ENCODE results near the gene GEMIN5.

GEMIN5 gene

GRCh38 chr5:154972476-154973080 lies 34.6 kb upstream of the GEMIN5 start:
- H3K9me3 ChIP-seq (ENCODE audit: control extremely low read depth in 1 of 5, control insufficient read depth in 4 of 5, insufficient read depth in 2 of 5, low read depth in 1 of 5, low read length in 4 of 5) = no peaks in the 10 kb centered on the region
- peak; percentile 38 to 68 (median 67) for DNase-seq
- CTCF ChIA-PET = interaction anchor here (0.9 to 8.0 kb wide), 13 partner anchors 9 to 325 kb away, joined by 3 to 131 read pairs (median 5); no protein-coding TSS in a partner anchor
- no peaks in the 10 kb centered on the region for H3K27me3 ChIP-seq (replicated peaks in 2 of 5; ENCODE audit: control insufficient read depth in 4 of 5, insufficient read depth in 5 of 5, low read length in 4 of 5)
- peaks cover 0 to 2% (median 0%) of the 10 kb centered on the region in 4 experiments for H3K4me1 ChIP-seq (ENCODE audit: control extremely low read depth in 1 of 4, control insufficient read depth in 4 of 4, insufficient read depth in 4 of 4, low read length in 3 of 4)
- POLR2A ChIA-PET = no interaction called here
- H3K4me3 ChIP-seq (ENCODE audit: control insufficient read depth in 1 of 7, extremely low read depth in 1 of 7, insufficient read depth in 4 of 7, low read depth in 2 of 7, low read length in 6 of 7) = no peak overlapping the region
- H3K27ac ChIP-seq (ENCODE audit: insufficient read depth in 1 of 2, low read depth in 1 of 2, low read length in 2 of 2, poor library complexity in 1 of 2, severe bottlenecking in 2 of 2) = no peak overlapping the region
- WGBS (ENCODE audit: insufficient coverage) = 89% methylated on average over 1 of the region's 2 CpGs
- peaks cover 0 to 20% (median 8%) of the 10 kb centered on the region in 4 experiments for H3K36me3 ChIP-seq (ENCODE audit: control insufficient read depth in 4 of 4, insufficient read depth in 4 of 4, low read length in 3 of 4)

- no peak overlapping the region for H3K27ac ChIP-seq (ENCODE audit: insufficient read depth in 1 of 2, low read depth in 1 of 2, low read length in 2 of 2, poor library complexity in 1 of 2, severe bottlenecking in 2 of 2)
- ChIA-PET POLR2A (no interaction called here), CTCF (interaction anchor here (1.3 to 8.0 kb wide), 7 partner anchors 10 to 177 kb away, joined by 3 to 131 read pairs (median 6); no protein-coding TSS in a partner anchor)
- no peaks in the 10 kb centered on the region for H3K4me1 ChIP-seq (ENCODE audit: control extremely low read depth in 1 of 4, control insufficient read depth in 4 of 4, insufficient read depth in 4 of 4, low read length in 3 of 4)
- no peaks in the 10 kb centered on the region for H3K9me3 ChIP-seq (ENCODE audit: control extremely low read depth in 1 of 5, control insufficient read depth in 4 of 5, insufficient read depth in 2 of 5, low read depth in 1 of 5, low read length in 4 of 5)
- H3K36me3 ChIP-seq (ENCODE audit: control insufficient read depth in 4 of 4, insufficient read depth in 4 of 4, low read length in 3 of 4) = peaks cover 0 to 24% (median 12%) of the 10 kb centered on the region in 4 experiments
- no peaks in the 10 kb centered on the region for H3K27me3 ChIP-seq (replicated peaks in 2 of 5; ENCODE audit: control insufficient read depth in 4 of 5, insufficient read depth in 5 of 5, low read length in 4 of 5)
- H3K4me3 ChIP-seq (ENCODE audit: control insufficient read depth in 1 of 7, extremely low read depth in 1 of 7, insufficient read depth in 4 of 7, low read depth in 2 of 7, low read length in 6 of 7) = no peak overlapping the region
- WGBS (ENCODE audit: insufficient coverage) = 100% methylated on average over 1 of the region's 2 CpGs
- no peak for DNase-seq
Observed at GRCh38 chr5:154971501-154971900, 33.5 kb upstream of the GEMIN5 start.

GRCh38 chr5:154970759-154971158 lies 32.7 kb upstream of the GEMIN5 start:
- no peaks in the 10 kb centered on the region for H3K4me1 ChIP-seq (ENCODE audit: control extremely low read depth in 1 of 4, control insufficient read depth in 4 of 4, insufficient read depth in 4 of 4, low read length in 3 of 4)
- peaks cover 0 to 32% (median 15%) of the 10 kb centered on the region in 4 experiments for H3K36me3 ChIP-seq (ENCODE audit: control insufficient read depth in 4 of 4, insufficient read depth in 4 of 4, low read length in 3 of 4)
- no peak overlapping the region for H3K4me3 ChIP-seq (ENCODE audit: control insufficient read depth in 1 of 7, extremely low read depth in 1 of 7, insufficient read depth in 4 of 7, low read depth in 2 of 7, low read length in 6 of 7)
- no peaks in the 10 kb centered on the region for H3K27me3 ChIP-seq (replicated peaks in 2 of 5; ENCODE audit: control insufficient read depth in 4 of 5, insufficient read depth in 5 of 5, low read length in 4 of 5)
- ChIA-PET POLR2A (no interaction called here), CTCF (interaction anchor here (1.6 to 8.0 kb wide), 4 partner anchors 10 to 30 kb away, joined by 5 to 131 read pairs (median 8); no protein-coding TSS in a partner anchor)
- no peak overlapping the region for H3K27ac ChIP-seq (ENCODE audit: insufficient read depth in 1 of 2, low read depth in 1 of 2, low read length in 2 of 2, poor library complexity in 1 of 2, severe bottlenecking in 2 of 2)
- peak in 2 of 3 donors; percentile 17 to 21 for DNase-seq
- no peaks in the 10 kb centered on the region for H3K9me3 ChIP-seq (ENCODE audit: control extremely low read depth in 1 of 5, control insufficient read depth in 4 of 5, insufficient read depth in 2 of 5, low read depth in 1 of 5, low read length in 4 of 5)

- Histone ChIP-seq H3K4me3 (ENCODE audit: control insufficient read depth in 1 of 7, extremely low read depth in 1 of 7, insufficient read depth in 4 of 7, low read depth in 2 of 7, low read length in 6 of 7) (no peak overlapping the region), H3K9me3 (ENCODE audit: control extremely low read depth in 1 of 5, control insufficient read depth in 4 of 5, insufficient read depth in 2 of 5, low read depth in 1 of 5, low read length in 4 of 5) (no peaks in the 10 kb centered on the region), H3K27ac (ENCODE audit: insufficient read depth in 1 of 2, low read depth in 1 of 2, low read length in 2 of 2, poor library complexity in 1 of 2, severe bottlenecking in 2 of 2) (no peak overlapping the region), H3K4me1 (ENCODE audit: control extremely low read depth in 1 of 4, control insufficient read depth in 4 of 4, insufficient read depth in 4 of 4, low read length in 3 of 4) (no peaks in the 10 kb centered on the region), H3K27me3 (replicated peaks in 2 of 5; ENCODE audit: control insufficient read depth in 4 of 5, insufficient read depth in 5 of 5, low read length in 4 of 5) (no peaks in the 10 kb centered on the region), H3K36me3 (ENCODE audit: control insufficient read depth in 4 of 4, insufficient read depth in 4 of 4, low read length in 3 of 4) (peaks cover 0 to 33% (median 15%) of the 10 kb centered on the region in 4 experiments)
- no peak for DNase-seq
- CTCF ChIA-PET = interaction anchor here (0.9 to 8.0 kb wide), 6 partner anchors 9 to 178 kb away, joined by 3 to 131 read pairs (median 4); no protein-coding TSS in a partner anchor
- 97% methylated on average over 5 of the region's 5 CpGs for WGBS (ENCODE audit: insufficient coverage)
- POLR2A ChIA-PET = no interaction called here
Observed at GRCh38 chr5:154968953-154969352, 30.9 kb upstream of the GEMIN5 start.

GRCh38 chr5:154967421-154968024 lies 29.5 kb upstream of the GEMIN5 start:
- peaks cover 0 to 33% (median 18%) of the 10 kb centered on the region in 4 experiments for H3K36me3 ChIP-seq (ENCODE audit: control insufficient read depth in 4 of 4, insufficient read depth in 4 of 4, low read length in 3 of 4)
- CTCF ChIA-PET = interaction anchor here (0.6 to 8.0 kb wide), 6 partner anchors 8 to 180 kb away, joined by 3 to 131 read pairs (median 4); no protein-coding TSS in a partner anchor
- no peak overlapping the region for H3K4me3 ChIP-seq (ENCODE audit: control insufficient read depth in 1 of 7, extremely low read depth in 1 of 7, insufficient read depth in 4 of 7, low read depth in 2 of 7, low read length in 6 of 7)
- no CpG with 5 or more reads among the region's 5 CpGs for WGBS (ENCODE audit: insufficient coverage)
- no peaks in the 10 kb centered on the region for H3K9me3 ChIP-seq (ENCODE audit: control extremely low read depth in 1 of 5, control insufficient read depth in 4 of 5, insufficient read depth in 2 of 5, low read depth in 1 of 5, low read length in 4 of 5)
- H3K4me1 ChIP-seq (ENCODE audit: control extremely low read depth in 1 of 4, control insufficient read depth in 4 of 4, insufficient read depth in 4 of 4, low read length in 3 of 4) = no peaks in the 10 kb centered on the region
- peak; percentile 11 to 34 (median 34) for DNase-seq
- H3K27me3 ChIP-seq (replicated peaks in 2 of 5; ENCODE audit: control insufficient read depth in 4 of 5, insufficient read depth in 5 of 5, low read length in 4 of 5) = no peaks in the 10 kb centered on the region
- POLR2A ChIA-PET = interaction anchor here (0.6 kb wide), 1 partner anchor 12 kb away, joined by 3 read pairs; no protein-coding TSS in a partner anchor
- no peak overlapping the region for H3K27ac ChIP-seq (ENCODE audit: insufficient read depth in 1 of 2, low read depth in 1 of 2, low read length in 2 of 2, poor library complexity in 1 of 2, severe bottlenecking in 2 of 2)

GRCh38 chr5:154966874-154967273 lies 28.9 kb upstream of the GEMIN5 start:
- H3K9me3 ChIP-seq (ENCODE audit: control extremely low read depth in 1 of 5, control insufficient read depth in 4 of 5, insufficient read depth in 2 of 5, low read depth in 1 of 5, low read length in 4 of 5) = no peaks in the 10 kb centered on the region
- DNase-seq = no peak
- no peak overlapping the region for H3K27ac ChIP-seq (ENCODE audit: insufficient read depth in 1 of 2, low read depth in 1 of 2, low read length in 2 of 2, poor library complexity in 1 of 2, severe bottlenecking in 2 of 2)
- H3K4me3 ChIP-seq (ENCODE audit: control insufficient read depth in 1 of 7, extremely low read depth in 1 of 7, insufficient read depth in 4 of 7, low read depth in 2 of 7, low read length in 6 of 7) = no peak overlapping the region
- no peaks in the 10 kb centered on the region for H3K4me1 ChIP-seq (ENCODE audit: control extremely low read depth in 1 of 4, control insufficient read depth in 4 of 4, insufficient read depth in 4 of 4, low read length in 3 of 4)
- peaks cover under 1 to 34% (median 20%) of the 10 kb centered on the region in 4 experiments for H3K36me3 ChIP-seq (ENCODE audit: control insufficient read depth in 4 of 4, insufficient read depth in 4 of 4, low read length in 3 of 4)
- WGBS (ENCODE audit: insufficient coverage) = no CpG with 5 or more reads among the region's 3 CpGs
- H3K27me3 ChIP-seq (replicated peaks in 2 of 5; ENCODE audit: control insufficient read depth in 4 of 5, insufficient read depth in 5 of 5, low read length in 4 of 5) = no peaks in the 10 kb centered on the region
- ChIA-PET POLR2A (no interaction called here), CTCF (interaction anchor here (0.8 to 1.6 kb wide), 4 partner anchors 14 to 180 kb away, joined by 3 to 6 read pairs (median 4); no protein-coding TSS in a partner anchor)

All from common myeloid progenitor, CD34-positive (primary cell).